NCI-H226 (cell line): Measurements from ENCODE around the gene OR1L6.

Source experiments
- DNase-seq: peaks from one replicate; pipeline ENCODE4 v3.0.0-alpha.2; 2015

The OR1L6 gene, protein sequence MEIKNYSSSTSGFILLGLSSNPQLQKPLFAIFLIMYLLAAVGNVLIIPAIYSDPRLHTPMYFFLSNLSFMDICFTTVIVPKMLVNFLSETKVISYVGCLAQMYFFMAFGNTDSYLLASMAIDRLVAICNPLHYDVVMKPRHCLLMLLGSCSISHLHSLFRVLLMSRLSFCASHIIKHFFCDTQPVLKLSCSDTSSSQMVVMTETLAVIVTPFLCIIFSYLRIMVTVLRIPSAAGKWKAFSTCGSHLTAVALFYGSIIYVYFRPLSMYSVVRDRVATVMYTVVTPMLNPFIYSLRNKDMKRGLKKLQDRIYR

GRCh38 chr9:122742003-122742402 is at the start of gene OR1L6:
OR1L6 (plus strand) TSS chr9:122742303; CDS start chr9:122749848, 7,545 bp downstream.
- DNase-seq: no peak

- no peak for DNase-seq
These were observed 46.4 kb upstream of the OR1L6 start for GRCh38 chr9:122695696-122696095.

DNA sequence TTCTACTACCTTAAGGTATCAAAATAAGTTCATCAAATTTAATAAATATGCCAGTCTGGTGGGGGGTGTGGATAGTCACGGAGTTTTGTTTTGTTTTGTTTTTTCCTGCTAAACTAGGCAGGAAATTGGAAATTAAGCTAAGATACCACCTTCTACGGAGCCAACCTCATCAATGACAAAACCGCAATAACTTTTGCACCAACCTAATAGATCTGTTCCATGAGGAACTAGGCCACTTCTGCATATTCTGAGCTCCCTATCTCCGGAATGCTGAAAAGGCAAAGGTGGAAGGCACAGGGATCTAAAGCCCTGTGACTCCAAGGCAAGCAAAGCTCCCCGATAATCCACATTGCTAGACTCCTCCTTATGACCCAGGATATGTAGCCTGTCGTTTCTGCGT is 24.1 kb upstream of the OR1L6 start:
- no peak for DNase-seq

GRCh38 chr9:122719218-122719617 is 22.9 kb upstream of the OR1L6 start:
- DNase-seq: no peak

DNA sequence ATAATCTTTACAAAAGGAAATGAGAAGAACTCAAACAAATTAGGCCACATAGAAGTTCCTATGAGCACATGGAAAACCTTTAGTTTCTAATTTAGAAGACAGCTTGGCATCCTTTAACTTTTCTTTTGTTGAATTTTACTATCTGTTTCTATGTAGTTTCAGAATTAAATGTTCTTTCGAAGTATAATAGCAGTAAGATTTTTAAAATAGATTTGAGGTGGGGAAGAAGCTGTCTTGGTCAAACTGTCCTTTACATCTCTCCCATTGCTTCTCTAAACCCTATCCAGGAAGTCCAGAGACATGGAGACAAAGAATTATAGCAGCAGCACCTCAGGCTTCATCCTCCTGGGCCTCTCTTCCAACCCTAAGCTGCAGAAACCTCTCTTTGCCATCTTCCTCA is 18.4 kb upstream of the OR1L6 start, which contains the start of gene OR1L4:
OR1L4 (plus strand) TSS at position 301 of the 400 bp plus-strand sequence; CDS start at position 301, 0 bp downstream.
- DNase-seq: no peak

DNA sequence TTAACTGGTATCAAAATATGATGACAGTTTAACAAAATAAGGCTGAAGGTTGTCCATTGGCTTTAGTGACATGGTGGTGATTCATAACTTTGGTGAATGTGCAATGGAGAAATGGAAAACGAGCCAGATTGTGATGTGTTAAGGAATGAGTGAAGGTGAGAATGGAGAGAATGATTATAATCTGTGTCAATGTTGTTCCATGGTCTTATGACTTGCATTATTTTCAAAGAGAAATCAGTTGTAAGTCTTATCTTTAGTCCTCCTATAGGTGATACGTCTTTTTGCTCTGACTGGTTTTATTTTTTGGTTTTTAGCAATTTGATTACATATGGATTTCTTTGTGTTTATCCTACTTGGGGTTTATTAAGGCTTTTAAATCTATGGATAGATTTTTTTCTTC is 12.7 kb downstream of the OR1L6 start:
- no peak for DNase-seq

- no peak for DNase-seq
These were observed 25.7 kb downstream of the OR1L6 start for GRCh38 chr9:122767817-122768216.

- DNase-seq: no peak
These were observed 34.9 kb downstream of the OR1L6 start for GRCh38 chr9:122777052-122777451.

DNA sequence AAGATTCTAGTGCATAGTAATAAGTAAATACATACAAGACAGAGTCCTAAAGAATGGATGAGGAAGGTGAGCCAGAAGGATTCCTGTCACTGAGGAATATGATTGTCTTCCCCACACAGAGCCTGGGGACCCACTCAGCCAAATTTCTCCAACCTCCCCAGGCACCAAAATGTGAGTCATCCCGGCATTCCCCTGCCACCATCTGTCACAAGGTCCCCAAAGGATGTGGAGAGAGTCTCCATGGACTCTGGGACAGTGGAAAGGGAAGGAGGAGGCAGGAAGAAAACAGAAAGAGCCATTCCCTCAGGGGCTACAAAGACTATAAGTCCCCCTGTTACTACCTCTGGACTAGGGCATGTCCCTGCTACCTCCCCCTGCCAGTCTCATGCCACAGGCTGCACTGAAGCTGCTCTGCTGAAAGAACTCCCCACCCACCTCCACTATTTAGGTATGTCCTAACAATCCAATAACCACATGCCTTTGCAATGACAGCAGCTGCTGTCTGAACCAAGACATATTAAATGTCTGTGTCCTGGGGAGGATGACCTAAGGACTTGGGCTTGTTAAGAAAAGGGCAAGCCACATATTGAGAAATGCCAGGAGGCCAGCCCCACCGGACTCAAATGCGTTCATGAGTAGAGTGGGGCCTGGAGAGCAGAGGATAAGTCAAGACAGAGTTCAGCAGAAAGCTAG is 36.0 kb downstream of the OR1L6 start:
- peak; percentile 2 for DNase-seq

- no peak for DNase-seq
These were observed 37.1 kb downstream of the OR1L6 start for GRCh38 chr9:122779181-122779580.

- no peak for DNase-seq
These were observed 37.9 kb downstream of the OR1L6 start for GRCh38 chr9:122780026-122780425.

DNA sequence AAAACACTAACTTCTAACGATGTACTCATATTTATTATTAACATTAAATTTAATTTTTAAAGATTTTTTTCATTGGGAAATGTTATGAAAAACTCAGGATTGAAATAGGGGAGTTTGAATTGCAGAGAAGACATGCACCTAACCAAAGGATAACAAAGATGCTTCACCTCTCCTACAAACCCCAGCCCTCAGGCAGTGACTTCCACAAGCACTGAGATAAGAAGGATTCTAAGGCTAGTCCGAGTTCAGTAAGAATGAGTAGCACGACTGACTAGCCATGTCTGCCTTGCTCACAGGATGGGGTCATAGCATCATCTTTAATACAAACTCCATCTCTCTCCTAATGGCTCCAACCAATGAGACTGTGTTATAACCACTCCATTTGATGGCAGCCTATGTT is 39.6 kb downstream of the OR1L6 start:
- DNase-seq: no peak

DNA sequence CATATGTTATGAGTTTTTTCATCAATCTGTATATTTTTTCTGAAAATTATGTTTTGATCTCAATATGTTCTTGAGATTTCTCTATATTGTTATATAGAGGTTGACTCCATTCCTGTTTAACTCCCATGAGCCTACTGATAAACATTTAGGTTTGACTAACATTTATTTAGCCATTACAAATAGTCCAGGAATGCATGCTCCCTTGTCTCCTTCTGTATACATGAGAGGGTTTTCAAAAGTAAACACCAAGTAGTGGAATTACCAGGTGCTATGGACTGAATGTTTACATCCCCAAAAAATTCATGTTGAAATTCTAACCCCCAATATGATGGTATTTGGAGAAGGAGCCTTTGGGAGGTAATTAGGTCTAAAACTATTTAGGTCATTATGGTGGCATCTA is 43.2 kb downstream of the OR1L6 start:
- DNase-seq: no peak

- no peak for DNase-seq
These were observed 44.2 kb downstream of the OR1L6 start for GRCh38 chr9:122786338-122786737.

DNA sequence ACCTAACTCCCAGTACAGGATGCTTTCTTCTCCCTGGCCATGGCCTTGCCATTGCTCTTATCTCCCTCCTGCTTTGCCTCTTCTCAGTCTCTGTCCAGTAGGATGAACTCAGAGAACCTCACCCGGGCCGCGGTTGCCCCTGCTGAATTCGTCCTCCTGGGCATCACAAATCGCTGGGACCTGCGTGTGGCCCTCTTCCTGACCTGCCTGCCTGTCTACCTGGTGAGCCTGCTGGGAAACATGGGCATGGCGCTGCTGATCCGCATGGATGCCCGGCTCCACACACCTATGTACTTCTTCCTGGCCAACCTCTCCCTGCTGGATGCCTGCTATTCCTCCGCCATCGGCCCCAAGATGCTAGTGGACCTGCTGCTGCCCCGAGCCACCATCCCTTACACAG is 46.7 kb downstream of the OR1L6 start, which contains the start of gene OR5C1:
OR5C1 (plus strand) TSS at position 103 of the 400 bp plus-strand sequence; CDS start at position 103, 0 bp downstream.
- no peak for DNase-seq

GRCh38 chr9:122789256-122790046 is 47.3 kb downstream of the OR1L6 start:
- no peak for DNase-seq

DNA sequence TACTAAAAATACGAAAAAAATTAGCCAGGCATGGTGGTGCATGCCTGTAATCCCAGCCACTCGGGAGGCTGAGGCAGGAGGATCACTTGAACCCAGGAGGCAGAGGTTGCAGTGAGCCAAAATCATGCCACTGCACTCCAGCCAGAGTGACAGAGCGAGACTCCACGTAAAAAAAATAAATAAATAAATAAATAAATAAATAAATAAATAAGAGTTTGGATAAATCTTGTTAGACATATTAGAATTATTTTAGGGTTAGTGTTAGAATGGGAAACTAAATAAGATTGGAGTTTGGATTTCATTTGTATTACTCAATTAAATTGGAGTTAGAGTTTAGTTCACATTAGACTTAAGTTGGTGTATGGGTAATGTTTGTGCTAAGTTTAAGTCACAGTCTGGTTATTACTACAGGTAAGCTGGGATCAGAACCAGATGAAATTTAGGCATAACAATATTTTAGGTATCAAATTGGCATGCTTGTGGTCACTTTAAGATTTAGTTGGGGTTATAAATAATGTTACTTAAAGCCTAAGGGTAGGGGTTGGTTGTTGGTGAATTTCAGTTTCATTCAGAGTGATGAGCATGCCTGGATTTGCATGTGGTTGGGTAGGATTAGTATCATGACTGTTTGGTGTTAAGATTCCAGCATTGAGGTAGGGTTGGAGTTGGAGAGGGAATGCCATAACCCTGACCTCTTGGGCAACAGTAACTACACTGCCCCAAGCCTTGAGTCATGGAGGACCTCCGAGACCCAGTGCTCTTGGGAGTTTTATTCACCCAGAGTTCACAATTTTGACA is 50.0 kb downstream of the OR1L6 start:
- DNase-seq: no peak

GRCh38 chr9:122797316-122798063 is 55.4 kb downstream of the OR1L6 start:
- no peak for DNase-seq
